HAP-1 (cell line): ENCODE results near the gene CHURC1.

ENCODE experiments used
- DNase-seq, 2 experiments: peaks; one replicate each; pipeline ENCODE4 v3.0.0-alpha.2; 2016 to 2020; ENCODE audit warnings: low spot score in 2 of 2
- H3K27me3 ChIP-seq: fragments of 250-450 bp; sonication (Bioruptor Pico); 2 replicates; pipeline ENCODE4 v1.5.1; 2020; ENCODE audit warnings: low read depth, mild to moderate bottlenecking, moderate library complexity
- H3K36me3 ChIP-seq: fragments of 250-450 bp; sonication (Bioruptor Pico); replicated peaks from 2 replicates; pipeline ENCODE4 v1.5.1; 2020; ENCODE audit warnings: mild to moderate bottlenecking
- H3K4me1 ChIP-seq: fragments of 250-450 bp; sonication (Bioruptor Pico); 2 replicates; pipeline ENCODE4 v1.5.1; 2020; ENCODE audit warnings: mild to moderate bottlenecking
- H3K4me3 ChIP-seq: fragments of 250-450 bp; sonication (Bioruptor Pico); 2 replicates; pipeline ENCODE4 v1.5.1; 2020; ENCODE audit warnings: mild to moderate bottlenecking, moderate library complexity
- H3K9me3 ChIP-seq: fragments of 250-450 bp; sonication (Bioruptor Pico); 2 replicates; pipeline ENCODE4 v1.5.1; 2020; ENCODE audit warnings: mild to moderate bottlenecking, moderate library complexity
- in situ Hi-C: fragments of 300-500 bp; cut with MboI; formaldehyde crosslinking; loops from 3 replicates; pipeline ENCODE4 v1.14.3; 2020; ENCODE audit warnings: low sequenced_read_pairs, inconsistent platforms, mixed read lengths

Gene CHURC1

GRCh38 chr14:64919215-64919614, 5.0 kb downstream of the CHURC1 start:
- no peaks in the 10 kb centered on the region for H3K27me3 ChIP-seq
- DNase-seq: no peak
- peaks cover 21% of the 10 kb centered on the region for H3K4me1 ChIP-seq
- no peak overlapping the region for H3K4me3 ChIP-seq
- H3K36me3 ChIP-seq: peaks cover 5% of the 10 kb centered on the region
- in situ Hi-C loops: no loop called here
- no peaks in the 10 kb centered on the region for H3K9me3 ChIP-seq

- no peak overlapping the region for H3K4me3 ChIP-seq
- H3K36me3 ChIP-seq: peaks cover 9% of the 10 kb centered on the region
- no peaks in the 10 kb centered on the region for H3K9me3 ChIP-seq
- DNase-seq: no peak
- H3K27me3 ChIP-seq: no peaks in the 10 kb centered on the region
- H3K4me1 ChIP-seq: peaks cover 21% of the 10 kb centered on the region
- in situ Hi-C loops: no loop called here
Measured at GRCh38 chr14:64919618-64920017, 5.4 kb downstream of the CHURC1 start.

GRCh38 chr14:64920465-64920864, 6.2 kb downstream of the CHURC1 start:
- no peak overlapping the region for H3K4me3 ChIP-seq
- H3K36me3 ChIP-seq: peaks cover 15% of the 10 kb centered on the region
- H3K27me3 ChIP-seq: no peaks in the 10 kb centered on the region
- peaks cover 18% of the 10 kb centered on the region for H3K4me1 ChIP-seq
- in situ Hi-C loops: no loop called here
- no peak for DNase-seq
- no peaks in the 10 kb centered on the region for H3K9me3 ChIP-seq

- DNase-seq: no peak
- Histone ChIP-seq H3K27me3 (no peaks in the 10 kb centered on the region), H3K36me3 (peaks cover 22% of the 10 kb centered on the region), H3K4me1 (peaks cover 7% of the 10 kb centered on the region), H3K9me3 (no peaks in the 10 kb centered on the region), H3K4me3 (no peak overlapping the region)
- in situ Hi-C loops: no loop called here
Measured at GRCh38 chr14:64923015-64923414, 8.8 kb downstream of the CHURC1 start.

- no peaks in the 10 kb centered on the region for H3K27me3 ChIP-seq
- H3K36me3 ChIP-seq: peaks cover 33% of the 10 kb centered on the region
- no peaks in the 10 kb centered on the region for H3K9me3 ChIP-seq
- H3K4me1 ChIP-seq: peaks cover 3% of the 10 kb centered on the region
- in situ Hi-C loops: no loop called here
- DNase-seq: no peak
- no peak overlapping the region for H3K4me3 ChIP-seq
Measured at GRCh38 chr14:64926398-64926995, 12.2 kb downstream of the CHURC1 start.

GRCh38 chr14:64927031-64927430, 12.8 kb downstream of the CHURC1 start:
- DNase-seq: no peak
- no peak overlapping the region for H3K4me3 ChIP-seq
- in situ Hi-C loops: no loop called here
- no peaks in the 10 kb centered on the region for H3K9me3 ChIP-seq
- H3K4me1 ChIP-seq: peaks cover 7% of the 10 kb centered on the region
- no peaks in the 10 kb centered on the region for H3K27me3 ChIP-seq
- peaks cover 33% of the 10 kb centered on the region for H3K36me3 ChIP-seq

- Histone ChIP-seq H3K9me3 (no peaks in the 10 kb centered on the region), H3K4me3 (no peak overlapping the region), H3K4me1 (peaks cover 7% of the 10 kb centered on the region), H3K36me3 (peaks cover 36% of the 10 kb centered on the region), H3K27me3 (no peaks in the 10 kb centered on the region)
- DNase-seq: no peak
- in situ Hi-C loops: no loop called here
Measured at GRCh38 chr14:64928239-64929013, 14.2 kb downstream of the CHURC1 start.

GRCh38 chr14:64929014-64929359, 14.7 kb downstream of the CHURC1 start:
- Histone ChIP-seq H3K9me3 (no peaks in the 10 kb centered on the region), H3K4me3 (no peak overlapping the region), H3K27me3 (no peaks in the 10 kb centered on the region), H3K36me3 (peaks cover 37% of the 10 kb centered on the region), H3K4me1 (peaks cover 7% of the 10 kb centered on the region)
- in situ Hi-C loops: no loop called here
- DNase-seq: no peak

- in situ Hi-C loops: no loop called here
- peaks cover 25% of the 10 kb centered on the region for H3K36me3 ChIP-seq
- DNase-seq: no peak
- H3K4me1 ChIP-seq: peaks cover 7% of the 10 kb centered on the region
- H3K4me3 ChIP-seq: no peak overlapping the region
- H3K9me3 ChIP-seq: no peaks in the 10 kb centered on the region
- no peaks in the 10 kb centered on the region for H3K27me3 ChIP-seq
Measured at GRCh38 chr14:64930085-64930843, 16.0 kb downstream of the CHURC1 start.

- no peaks in the 10 kb centered on the region for H3K9me3 ChIP-seq
- H3K4me1 ChIP-seq: peaks cover 7% of the 10 kb centered on the region
- H3K27me3 ChIP-seq: no peaks in the 10 kb centered on the region
- H3K4me3 ChIP-seq: no peak overlapping the region
- peaks cover 25% of the 10 kb centered on the region for H3K36me3 ChIP-seq
- no peak for DNase-seq
- in situ Hi-C loops: no loop called here
Measured at GRCh38 chr14:64931123-64931522, 16.9 kb downstream of the CHURC1 start.

- no peak overlapping the region for H3K4me3 ChIP-seq
- peak in 1 of 2 experiments; percentile 11 for DNase-seq
- in situ Hi-C loops: no loop called here
- no peaks in the 10 kb centered on the region for H3K27me3 ChIP-seq
- peaks cover 7% of the 10 kb centered on the region for H3K4me1 ChIP-seq
- H3K9me3 ChIP-seq: no peaks in the 10 kb centered on the region
- peaks cover 20% of the 10 kb centered on the region for H3K36me3 ChIP-seq
Measured at GRCh38 chr14:64932231-64932630, 18.0 kb downstream of the CHURC1 start.

GRCh38 chr14:64934338-64934929, 20.2 kb downstream of the CHURC1 start:
- Histone ChIP-seq H3K27me3 (no peaks in the 10 kb centered on the region), H3K36me3 (peaks cover 8% of the 10 kb centered on the region), H3K4me1 (peaks cover 5% of the 10 kb centered on the region), H3K4me3 (no peak overlapping the region), H3K9me3 (no peaks in the 10 kb centered on the region)
- no peak for DNase-seq
- in situ Hi-C loops: no loop called here

GRCh38 chr14:64935508-64935907, 21.3 kb downstream of the CHURC1 start:
- H3K27me3 ChIP-seq: no peaks in the 10 kb centered on the region
- in situ Hi-C loops: no loop called here
- no peak for DNase-seq
- H3K4me1 ChIP-seq: peaks cover 5% of the 10 kb centered on the region
- no peaks in the 10 kb centered on the region for H3K9me3 ChIP-seq
- H3K4me3 ChIP-seq: no peak overlapping the region
- H3K36me3 ChIP-seq: peaks cover 8% of the 10 kb centered on the region
